SKM-1 treated with dmso at 0.1 percent for 144 hours (cell line): ENCODE data around the gene PRDM8.
"Not testable (repeated sequence)": the region's sequence is repeated elsewhere in the genome, so short reads cannot be mapped to it uniquely, and the experiment has no call there.

Experiments
- DNase-seq: peaks from one replicate; lab custom pipeline; 2025; ENCODE audit not compliant: unreplicated experiment; lab: John Stamatoyannopoulos, UW

Gene PRDM8

GRCh38 chr4:80225595-80225994, 28.3 kb downstream of the PRDM8 start:
- DNase-seq, result no peak

GRCh38 chr4:80226094-80226493, 28.8 kb downstream of the PRDM8 start:
- no peak for DNase-seq

GRCh38 chr4:80228460-80228859, 31.2 kb downstream of the PRDM8 start:
- no peak for DNase-seq

- DNase-seq, result no peak
Observed at GRCh38 chr4:80229128-80229527, 31.8 kb downstream of the PRDM8 start.

GRCh38 chr4:80229590-80229989, 32.3 kb downstream of the PRDM8 start:
- DNase-seq, result no peak

GRCh38 chr4:80231180-80231579, 33.9 kb downstream of the PRDM8 start:
- DNase-seq, result no peak

- no peak for DNase-seq
Observed at GRCh38 chr4:80232707-80233370, 35.5 kb downstream of the PRDM8 start.

- no peak for DNase-seq
Observed at GRCh38 chr4:80233390-80233789, 36.1 kb downstream of the PRDM8 start.

GRCh38 chr4:80235451-80235850, 38.1 kb downstream of the PRDM8 start:
- DNase-seq, result no peak

GRCh38 chr4:80237992-80238391, 40.7 kb downstream of the PRDM8 start:
- no peak for DNase-seq

GRCh38 chr4:80239480-80240150, 42.3 kb downstream of the PRDM8 start:
- no peak for DNase-seq

- DNase-seq, result no peak
Observed at GRCh38 chr4:80240976-80241375, 43.7 kb downstream of the PRDM8 start.

GRCh38 chr4:80243274-80244018, 46.1 kb downstream of the PRDM8 start:
- no peak for DNase-seq

- not testable (repeated sequence) for DNase-seq
Observed at GRCh38 chr4:80247484-80247883, 50.2 kb downstream of the PRDM8 start.

GRCh38 chr4:80249144-80249543, 51.8 kb downstream of the PRDM8 start:
- DNase-seq, result no peak

GRCh38 chr4:80252427-80252826, 55.1 kb downstream of the PRDM8 start:
- no peak for DNase-seq

GRCh38 chr4:80252953-80253352, 55.6 kb downstream of the PRDM8 start:
- DNase-seq, result no peak

- DNase-seq, result no peak
Observed at GRCh38 chr4:80253510-80253909, 56.2 kb downstream of the PRDM8 start.
